ENCODE results near the gene ATG2B. TPM values are rescaled to one million over a fixed set of nuclear protein-coding genes. Genes with fewer than 3 reads are reported as not detected.

The ATG2B gene
- total and polyA plus RNA-seq, 8 donors, result 19.5 to 44.1 (median 32.6) TPM

DNA sequence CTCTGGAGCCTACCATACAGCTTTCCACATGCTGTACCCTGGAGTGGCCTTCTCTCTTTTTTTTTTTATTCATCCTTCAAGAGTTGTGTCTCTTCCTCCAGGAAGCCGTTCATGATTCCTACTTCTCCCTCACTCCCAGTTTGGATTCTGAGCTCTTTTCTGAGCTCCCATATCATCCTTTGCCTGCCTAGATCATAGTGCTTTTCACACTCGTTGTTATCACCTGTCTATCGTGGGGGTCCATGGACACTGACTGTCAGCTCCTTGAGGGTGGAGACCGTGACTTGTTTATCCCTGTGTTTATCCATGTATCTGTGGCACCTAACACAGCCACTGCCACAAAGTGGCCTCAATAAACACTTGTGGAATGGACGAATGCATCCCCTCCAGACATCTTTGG, 35.8 kb upstream of the ATG2B start:
- intact Hi-C loops (cut with DNase I), result no loop called here
- Histone ChIP-seq H3K9me3 (no peaks in the 10 kb centered on the region), H3K4me3 (no peak overlapping the region), H3K36me3 (no peaks in the 10 kb centered on the region), H3K4me1 (no peaks in the 10 kb centered on the region), H3K27ac (no peak overlapping the region), H3K27me3 (no peaks in the 10 kb centered on the region)
- no peak for DNase-seq
- TF ChIP-seq, protein P1, sequence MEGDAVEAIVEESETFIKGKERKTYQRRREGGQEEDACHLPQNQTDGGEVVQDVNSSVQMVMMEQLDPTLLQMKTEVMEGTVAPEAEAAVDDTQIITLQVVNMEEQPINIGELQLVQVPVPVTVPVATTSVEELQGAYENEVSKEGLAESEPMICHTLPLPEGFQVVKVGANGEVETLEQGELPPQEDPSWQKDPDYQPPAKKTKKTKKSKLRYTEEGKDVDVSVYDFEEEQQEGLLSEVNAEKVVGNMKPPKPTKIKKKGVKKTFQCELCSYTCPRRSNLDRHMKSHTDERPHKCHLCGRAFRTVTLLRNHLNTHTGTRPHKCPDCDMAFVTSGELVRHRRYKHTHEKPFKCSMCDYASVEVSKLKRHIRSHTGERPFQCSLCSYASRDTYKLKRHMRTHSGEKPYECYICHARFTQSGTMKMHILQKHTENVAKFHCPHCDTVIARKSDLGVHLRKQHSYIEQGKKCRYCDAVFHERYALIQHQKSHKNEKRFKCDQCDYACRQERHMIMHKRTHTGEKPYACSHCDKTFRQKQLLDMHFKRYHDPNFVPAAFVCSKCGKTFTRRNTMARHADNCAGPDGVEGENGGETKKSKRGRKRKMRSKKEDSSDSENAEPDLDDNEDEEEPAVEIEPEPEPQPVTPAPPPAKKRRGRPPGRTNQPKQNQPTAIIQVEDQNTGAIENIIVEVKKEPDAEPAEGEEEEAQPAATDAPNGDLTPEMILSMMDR (IDR thresholded peaks at IDR 0.05), result no peak
- no peak for ATAC-seq

DNA sequence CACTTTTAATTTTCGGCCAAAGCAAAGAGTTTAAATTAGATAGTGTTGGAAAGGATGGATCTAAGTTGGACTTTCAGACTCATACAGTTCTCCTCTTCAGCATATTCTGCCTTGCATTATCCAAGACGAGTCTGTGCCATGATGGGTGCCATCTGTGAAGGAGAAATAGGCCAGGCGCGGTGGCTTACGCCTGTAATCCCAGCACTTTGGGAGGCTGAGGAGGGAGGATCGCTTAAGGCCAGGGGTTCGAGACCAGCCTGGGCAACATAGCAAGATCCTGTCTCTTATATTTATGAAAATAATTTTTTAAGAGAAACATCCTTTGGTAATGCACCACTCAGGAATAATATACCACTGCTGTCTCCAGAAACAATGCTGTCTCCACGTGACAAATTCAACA, 35.3 kb upstream of the ATG2B start:
- Histone ChIP-seq H3K4me3 (no peak overlapping the region), H3K27ac (no peak overlapping the region), H3K4me1 (no peaks in the 10 kb centered on the region), H3K9me3 (no peaks in the 10 kb centered on the region), H3K27me3 (no peaks in the 10 kb centered on the region), H3K36me3 (no peaks in the 10 kb centered on the region)
- DNase-seq (no peak), ATAC-seq (no peak)
- intact Hi-C loops (cut with DNase I), result no loop called here
- TF ChIP-seq, protein P1 (IDR thresholded peaks at IDR 0.05), result no peak

GRCh38 chr14:96394047-96394815, 31.1 kb upstream of the ATG2B start:
- intact Hi-C loops (cut with DNase I), result no loop called here

DNA sequence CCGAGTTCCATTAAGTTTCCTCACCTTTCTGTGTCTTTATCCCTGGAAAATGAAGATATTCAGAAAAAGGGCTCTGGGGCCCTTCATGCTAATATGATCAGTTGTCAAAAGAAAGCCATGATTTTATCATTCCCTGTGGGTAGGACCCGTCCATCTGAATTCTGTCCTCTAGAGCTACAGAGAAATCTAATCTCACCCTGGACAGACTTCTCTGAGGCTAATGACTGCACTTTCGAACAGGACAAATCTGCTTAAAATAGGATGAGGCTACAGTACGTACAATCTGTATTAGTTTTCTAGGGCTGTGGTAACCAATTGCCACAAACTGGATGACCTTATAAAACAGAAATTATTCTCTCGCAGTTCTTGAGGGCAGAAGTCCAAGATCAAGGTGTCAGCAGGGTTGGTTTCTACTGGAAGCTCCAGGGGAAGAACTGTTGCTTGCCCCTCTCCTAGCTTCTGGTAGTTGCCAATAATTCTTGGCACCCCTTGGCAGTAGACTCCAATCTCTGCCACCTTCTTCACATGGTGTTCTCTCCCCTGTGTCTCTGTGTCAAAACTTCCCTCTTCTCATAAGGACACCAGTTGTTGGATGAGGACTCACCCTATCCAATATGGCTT, 30.0 kb upstream of the ATG2B start:
- intact Hi-C loops (cut with DNase I), result no loop called here
- TF ChIP-seq, protein P1 (IDR thresholded peaks at IDR 0.05), result no peak
- Histone ChIP-seq H3K4me3 (no peak overlapping the region), H3K4me1 (peaks cover 5 to 16% of the 10 kb centered on the region in 2 donors), H3K27ac (no peak overlapping the region), H3K9me3 (no peaks in the 10 kb centered on the region), H3K36me3 (no peaks in the 10 kb centered on the region), H3K27me3 (peaks cover 0 to 29% of the 10 kb centered on the region in 2 donors)
- ATAC-seq (no peak), DNase-seq (no peak)

More at GRCh38 chr14:96394047-96394815, 31.1 kb upstream of the ATG2B start:
- TF ChIP-seq, protein P1 (IDR thresholded peaks at IDR 0.05), result no peak
- Histone ChIP-seq H3K9me3 (no peaks in the 10 kb centered on the region), H3K4me3 (no peak overlapping the region), H3K36me3 (no peaks in the 10 kb centered on the region), H3K27me3 (peaks cover 0 to 29% of the 10 kb centered on the region in 2 donors), H3K4me1 (peaks cover 5 to 16% of the 10 kb centered on the region in 2 donors), H3K27ac (no peak overlapping the region)
- ATAC-seq (no peak), DNase-seq (no peak)

Data from left lung (tissue), 10 donors.